ENCODE results near the gene ZNF436.
"Not testable (repeated sequence)": the region's sequence is repeated elsewhere in the genome, so short reads cannot be mapped to it uniquely, and the experiment has no call there.

GRCh38 chr1:23380236-23380635 lies 10.6 kb upstream of the ZNF436 start:
- not testable (repeated sequence) for TF ChIP-seq CTCF (IDR thresholded peaks at IDR 0.05; ENCODE audit: control extremely low read depth in 1 of 3, insufficient read depth in 1 of 3, low read depth in 1 of 3, low read length in 3 of 3); POLR2AphosphoS5 (IDR thresholded peaks at IDR 0.05; ENCODE audit: low read depth, low read length); MAX (IDR thresholded peaks at IDR 0.05); SP2 (IDR thresholded peaks at IDR 0.05; ENCODE audit: low read length); KDM1A (IDR thresholded peaks at IDR 0.05; ENCODE audit: borderline replicate concordance, low read length); SIN3A (conservative IDR thresholded peaks at IDR 0.05 in 1 of 2, IDR thresholded peaks at IDR 0.05 in 1 of 2; ENCODE audit: low read depth in 1 of 2, low read length in 2 of 2); SP1 (IDR thresholded peaks at IDR 0.05; ENCODE audit: low read depth, low read length); GABPA (IDR thresholded peaks at IDR 0.05; ENCODE audit: borderline replicate concordance, insufficient read depth, low read length); TEAD4 (IDR thresholded peaks at IDR 0.05; ENCODE audit: low read depth, low read length)
- TF ChIP-seq EZH2 (IDR thresholded peaks at IDR 0.05; ENCODE audit: low read depth, low read length, severe bottlenecking), result peak; percentile 14
